MCF 10A (cell line): ENCODE measurements around the gene NFXL1. TPM values are rescaled to one million over a fixed set of nuclear protein-coding genes. Genes with fewer than 3 reads are reported as not detected.

ENCODE experiments used
- BruUV-seq: library from RNA; stranded (reverse); fragments of 400-500 nt; replicated peaks from 2 replicates; lab custom pipeline; 2021; lab: Mats Ljungman, UMichigan
- CTCF ChIA-PET: fragments of 300-600 bp; sonication (Branson Sonifier 250); formaldehyde crosslinking; extraction: SDS; loops from one replicate; lab custom pipeline; 2021; ENCODE audit warnings: antibody characterized with exemption, inconsistent platforms; lab: Yijun Ruan, JAX
- POLR2A ChIA-PET: fragments of 300-600, 350-650 bp; sonication (Branson Sonifier 250); formaldehyde crosslinking; extraction: SDS; loops from one replicate; lab custom pipeline; 2020; ENCODE audit warnings: antibody characterized with exemption, inconsistent platforms; lab: Yijun Ruan, JAX
- DNase-seq: peaks from one replicate; pipeline ENCODE4 v3.0.0-alpha.2; 2018; ENCODE audit not compliant: unreplicated experiment
- H3K27ac Mint-ChIP-seq: one replicate; pipeline ENCODE4 v1.8.0; 2022; ENCODE audit warnings: mild to moderate bottlenecking, low read depth, mixed read lengths; ENCODE audit not compliant: unreplicated experiment
- H3K27me3 Mint-ChIP-seq: one replicate; pipeline ENCODE4 v1.8.0; 2022; ENCODE audit warnings: mixed read lengths; ENCODE audit not compliant: insufficient read depth, unreplicated experiment
- H3K36me3 Mint-ChIP-seq: one replicate; pipeline ENCODE4 v1.8.0; 2022; ENCODE audit warnings: mild to moderate bottlenecking, moderate library complexity, mixed read lengths; ENCODE audit not compliant: insufficient read depth, unreplicated experiment
- H3K4me1 Mint-ChIP-seq: one replicate; pipeline ENCODE4 v1.8.0; 2022; ENCODE audit warnings: mixed read lengths; ENCODE audit not compliant: insufficient read depth, unreplicated experiment
- H3K4me3 Mint-ChIP-seq: one replicate; pipeline ENCODE4 v1.8.0; 2022; ENCODE audit warnings: mild to moderate bottlenecking, moderate library complexity, mixed read lengths; ENCODE audit not compliant: unreplicated experiment
- H3K9me3 Mint-ChIP-seq: one replicate; pipeline ENCODE4 v1.8.0; 2022; ENCODE audit warnings: mixed read lengths; ENCODE audit not compliant: unreplicated experiment
- intact Hi-C: fragments of 100-400 bp; cut with micrococcal nuclease; formaldehyde crosslinking; loops from 2 replicates; pipeline ENCODE4 v1.14.1; 2022
- total RNA-seq: library from RNA; stranded (reverse); gene quantifications from 2 replicates; pipeline ENCODE4 v1.2.3, GENCODE V29; 2022
- TF ChIP-seq, protein P1 (sequence below): fragments of 200-600 bp; IDR thresholded peaks from one replicate; pipeline ENCODE4 v1.8.0; 2022; ENCODE audit warnings: antibody characterized with exemption, mild to moderate bottlenecking; ENCODE audit not compliant: unreplicated experiment

NFXL1 gene
- total RNA-seq, 1 experiment from 2014 or later = 52.4 TPM

GRCh38 chr4:47933840-47934239 lies 19.5 kb upstream of the NFXL1 start:
- ChIA-PET POLR2A (interaction anchor here (0.7 to 1.1 kb wide), 4 partner anchors 19 to 196 kb away, joined by 3 read pairs; partner anchors contain the start of gene NFXL1), CTCF (interaction anchor here (0.6 to 5.4 kb wide), 31 partner anchors 8 to 1274 kb away, joined by 3 to 44 read pairs (median 4); partner anchors contain the start of gene NFXL1)
- H3K9me3 Mint-ChIP-seq = no peaks in the 10 kb centered on the region
- DNase-seq = peak; percentile 51
- intact Hi-C loops = loop anchor here (1.0 to 10.0 kb wide), 4 partner anchors 230 to 549 kb away; no protein-coding TSS in a partner anchor
- H3K4me3 Mint-ChIP-seq = no peak overlapping the region
- no peak overlapping the region for H3K27ac Mint-ChIP-seq
- TF ChIP-seq, protein P1, sequence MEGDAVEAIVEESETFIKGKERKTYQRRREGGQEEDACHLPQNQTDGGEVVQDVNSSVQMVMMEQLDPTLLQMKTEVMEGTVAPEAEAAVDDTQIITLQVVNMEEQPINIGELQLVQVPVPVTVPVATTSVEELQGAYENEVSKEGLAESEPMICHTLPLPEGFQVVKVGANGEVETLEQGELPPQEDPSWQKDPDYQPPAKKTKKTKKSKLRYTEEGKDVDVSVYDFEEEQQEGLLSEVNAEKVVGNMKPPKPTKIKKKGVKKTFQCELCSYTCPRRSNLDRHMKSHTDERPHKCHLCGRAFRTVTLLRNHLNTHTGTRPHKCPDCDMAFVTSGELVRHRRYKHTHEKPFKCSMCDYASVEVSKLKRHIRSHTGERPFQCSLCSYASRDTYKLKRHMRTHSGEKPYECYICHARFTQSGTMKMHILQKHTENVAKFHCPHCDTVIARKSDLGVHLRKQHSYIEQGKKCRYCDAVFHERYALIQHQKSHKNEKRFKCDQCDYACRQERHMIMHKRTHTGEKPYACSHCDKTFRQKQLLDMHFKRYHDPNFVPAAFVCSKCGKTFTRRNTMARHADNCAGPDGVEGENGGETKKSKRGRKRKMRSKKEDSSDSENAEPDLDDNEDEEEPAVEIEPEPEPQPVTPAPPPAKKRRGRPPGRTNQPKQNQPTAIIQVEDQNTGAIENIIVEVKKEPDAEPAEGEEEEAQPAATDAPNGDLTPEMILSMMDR = peak; percentile 44
- no peaks in the 10 kb centered on the region for H3K27me3 Mint-ChIP-seq
- BruUV-seq = no TSS peak
- H3K4me1 Mint-ChIP-seq = peaks cover 20% of the 10 kb centered on the region
- H3K36me3 Mint-ChIP-seq = no peaks in the 10 kb centered on the region

GRCh38 chr4:47930971-47931804 lies 16.8 kb upstream of the NFXL1 start:
- TF ChIP-seq, protein P1 = no peak
- DNase-seq = peak; percentile 53
- no peaks in the 10 kb centered on the region for H3K36me3 Mint-ChIP-seq
- intact Hi-C loops = loop anchor here (10.0 kb wide), 1 partner anchor 546 kb away; no protein-coding TSS in a partner anchor
- ChIA-PET CTCF (interaction anchor here (0.7 to 5.4 kb wide), 7 partner anchors 93 to 1114 kb away, joined by 3 to 44 read pairs (median 4); no protein-coding TSS in a partner anchor), POLR2A (interaction anchor here (0.8 to 1.0 kb wide), 3 partner anchors 18 to 218 kb away, joined by 3 read pairs; no protein-coding TSS in a partner anchor)
- no peaks in the 10 kb centered on the region for H3K9me3 Mint-ChIP-seq
- peaks cover 27% of the 10 kb centered on the region for H3K4me1 Mint-ChIP-seq
- no peak overlapping the region for H3K27ac Mint-ChIP-seq
- BruUV-seq = no TSS peak
- H3K4me3 Mint-ChIP-seq = no peak overlapping the region
- H3K27me3 Mint-ChIP-seq = no peaks in the 10 kb centered on the region

DNA sequence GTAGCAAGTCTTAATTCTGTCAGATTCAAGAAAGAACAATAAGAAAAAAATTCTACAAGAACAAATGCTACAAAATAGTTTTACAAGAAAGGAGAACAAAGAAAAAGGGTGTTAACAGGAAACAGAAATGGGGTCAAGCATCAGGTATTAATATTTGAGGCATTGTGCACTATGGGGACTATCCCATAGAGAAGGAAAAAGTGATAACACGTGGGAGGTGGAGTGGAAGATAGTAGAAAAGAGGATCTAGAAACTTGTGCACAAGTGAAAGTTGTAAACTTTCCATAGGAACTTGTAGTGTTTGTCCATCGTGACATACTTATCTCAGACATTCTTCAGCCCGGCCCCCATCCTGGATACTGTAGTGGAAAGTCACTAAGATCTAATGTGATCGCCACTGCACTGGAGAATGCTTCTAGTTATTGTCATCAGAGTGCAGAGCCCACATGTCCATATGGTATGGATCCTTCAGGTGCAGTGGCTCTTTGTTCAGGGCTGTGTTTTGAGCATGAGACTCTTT lies 15.4 kb upstream of the NFXL1 start:
- POLR2A ChIA-PET = interaction anchor here (3.4 kb wide), 1 partner anchor 15 kb away, joined by 9 read pairs; the partner anchor contains the start of gene NFXL1
- H3K4me1 Mint-ChIP-seq = peaks cover 27% of the 10 kb centered on the region
- no peaks in the 10 kb centered on the region for H3K36me3 Mint-ChIP-seq
- no peak overlapping the region for H3K4me3 Mint-ChIP-seq
- no peaks in the 10 kb centered on the region for H3K27me3 Mint-ChIP-seq
- no peak overlapping the region for H3K27ac Mint-ChIP-seq
- no peak for DNase-seq
- TF ChIP-seq, protein P1 = no peak
- intact Hi-C loops = loop anchor here (10.0 kb wide), 1 partner anchor 545 kb away; no protein-coding TSS in a partner anchor
- CTCF ChIA-PET = interaction anchor here (0.6 to 1.5 kb wide), 3 partner anchors 94 to 995 kb away, joined by 3 read pairs; no protein-coding TSS in a partner anchor
- no peaks in the 10 kb centered on the region for H3K9me3 Mint-ChIP-seq
- no TSS peak for BruUV-seq
